Heart right ventricle (tissue), 16 donors: Measurements from ENCODE around the gene PGAP2. TPM values are rescaled to one million over a fixed set of nuclear protein-coding genes. Genes with fewer than 3 reads are reported as not detected.

Experiments used
- ATAC-seq, 8 donors: fragments of 200-7000 bp; cut with Tn5 transposase; one replicate each; pipeline ENCODE4 v1.9.1; 2020; ENCODE audit warnings: mild to moderate bottlenecking in 8 of 8, moderate library complexity in 8 of 8, moderate number of reproducible peaks in 1 of 8
- DNase-seq, 2 donors: peaks; one replicate each; pipeline ENCODE4 v3.0.0-alpha.2; 2020
- H3K27ac ChIP-seq, 10 donors: fragments of 200-600 bp; sonication (generic) in 2 of 10; one replicate each; pipeline versions ENCODE4 v1.5.0 to v1.8.0; 2020 to 2022; ENCODE audit warnings: mild to moderate bottlenecking in 3 of 10
- H3K27me3 ChIP-seq, 7 donors: fragments of 200-600 bp; one replicate each; pipeline ENCODE4 v1.8.0; 2021 to 2022; ENCODE audit warnings: mild to moderate bottlenecking in 2 of 7
- H3K36me3 ChIP-seq, 9 donors: fragments of 200-600 bp; sonication (generic) in 1 of 9; one replicate each; pipeline versions ENCODE4 v1.5.0 to v1.8.0; 2020 to 2022; ENCODE audit warnings: mild to moderate bottlenecking in 2 of 9
- H3K4me1 ChIP-seq, 9 donors: fragments of 200-600 bp; sonication (generic) in 1 of 9; one replicate each; pipeline versions ENCODE4 v1.5.0 to v1.8.0; 2020 to 2022; ENCODE audit warnings: mild to moderate bottlenecking in 4 of 9
- H3K4me3 ChIP-seq, 10 donors: fragments of 200-600 bp; sonication (generic) in 2 of 10; one replicate each; pipeline versions ENCODE4 v1.5.0 to v1.8.0; 2020 to 2022; ENCODE audit warnings: mild to moderate bottlenecking in 7 of 10, moderate library complexity in 2 of 10
- H3K9me3 ChIP-seq, 11 donors: fragments of 200-600 bp in 10 of 11; sonication (generic) in 2 of 11; one replicate each; pipeline versions ENCODE4 v1.5.0 to v1.8.0; 2013 to 2022; ENCODE audit warnings: mild to moderate bottlenecking in 2 of 11, control low read depth in 1 of 11, moderate library complexity in 1 of 11
- WGBS, 2 donors: extraction: QIAGEN DNeasy Blood & Tissue Kit; methylation state at CpG; one replicate each; pipeline ENCODE4 v1.1.7; 2013; ENCODE audit warnings: inconsistent platforms in 1 of 2; 5-methylcytosine and 5-hydroxymethylcytosine counted together
- intact Hi-C, 10 donors: fragments of 100-400 bp; cut with DNase I; formaldehyde crosslinking; loops; one replicate each; pipeline versions ENCODE4 v1.11.1 to v1.14.2; 2022
- polyA plus RNA-seq, 2 donors: library from polyadenylated mRNA; stranded (reverse); fragments of 200-250 nt; gene quantifications; one replicate each; pipeline ENCODE4 v1.2.3, GENCODE V29; 2013
- total RNA-seq, 10 donors: library from RNA; stranded (reverse); fragmentation: NEBNext Ultra II Directional in 3 of 10; extraction: Animal tissue kit (Norgen Biotek cat#: 25700) in 3 of 10; gene quantifications; one replicate each; pipeline versions ENCODE4 v1.2.1 to v1.2.4, GENCODE V29; 2021 to 2023
- TF ChIP-seq, protein P1 (sequence below), 9 donors: fragments of 200-600 bp; sonication (generic) in 2 of 9; IDR thresholded peaks; one replicate each; pipeline versions ENCODE4 v1.5.0 to v1.8.0; 2021 to 2022; ENCODE audit warnings: antibody characterized with exemption in 9 of 9, mild to moderate bottlenecking in 5 of 9, moderate library complexity in 1 of 9
- donor health status: Arrhythmogenic right ventricular cardiomyopathy.
- donor health status: ischemic (EF 13 %, LVEDD 7.1; RV severe dilation, severe dysfunction).
- donor health status: healthy with polysubstance abuse.
- donor health status: DM: no; HTN: yes; CAD: no.
- donor health status: DM: no; HTN: no; CAD: no.
- donor health status: ischemic (EF 25% LVEDD 6.9; RV normal size, moderate dysfunction).
- donor health status: ischemic (EF 25% LVEDD 5.7; RV mildly dilated, moderate dysfunction).
- donor health status: healthy.
- donor health status: DM: yes; HTN: yes; CAD: no.
- donor health status: Ischemic cardiomyopathy.
- donor health status: ischemic (EF 35%, LVEDD 5.7; RV mildly dilated, moderate dysfunction).
- donor health status: nonischemic (EF 11% LVEDD 7.7; RV severe dilation, severe dysfunction).
- donor health status: DM: yes; HTN: yes; CAD: no.
- donor health status: PGD.
- donor health status: ischemic (EF 29% LVEDD 5.4; RV normal size, mild dysfunction).
- donor health status: nonischemic (EF 23%, LVEDD 6.1; RV moderate dilation, normal function).

Gene PGAP2
- total and polyA plus RNA-seq, 12 donors = 12.7 to 29.8 (median 20.9) TPM

DNA sequence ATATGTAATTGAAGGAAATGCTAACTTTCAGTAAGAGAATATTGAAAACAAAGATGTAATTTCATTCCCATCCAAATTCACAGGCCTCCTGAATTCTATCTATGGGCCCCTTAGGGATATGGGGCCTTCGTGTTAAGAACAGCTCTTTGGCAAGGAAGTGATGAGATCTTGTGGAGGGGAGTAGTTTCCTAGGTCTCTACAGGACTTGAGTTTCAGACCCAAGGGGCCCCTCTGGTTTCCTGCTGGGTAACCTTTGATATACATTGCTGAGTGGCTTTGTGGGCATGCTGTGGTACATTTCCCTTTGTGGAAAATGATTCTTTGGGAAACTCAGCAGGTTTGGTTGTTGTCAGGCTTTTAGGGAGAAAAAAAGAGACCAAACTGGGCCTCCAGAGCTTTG, 53.3 kb downstream of the PGAP2 start:
- intact Hi-C loops = loop anchor here in 1 of 10 donors (10.0 kb wide), 1 partner anchor 83 kb away; no protein-coding TSS in a partner anchor
- Histone ChIP-seq H3K27ac (peak overlapping the region in 2 of 10 donors; percentile 15), H3K27me3 (no peaks in the 10 kb centered on the region), H3K4me1 (peaks cover 19 to 89% (median 75%) of the 10 kb centered on the region in 9 donors), H3K4me3 (no peak overlapping the region), H3K36me3 (no peaks in the 10 kb centered on the region), H3K9me3 (no peaks in the 10 kb centered on the region)
- WGBS, 2 donors = 34 to 47% methylated on average over 1 of the region's 1 CpG
- TF ChIP-seq, protein P1, sequence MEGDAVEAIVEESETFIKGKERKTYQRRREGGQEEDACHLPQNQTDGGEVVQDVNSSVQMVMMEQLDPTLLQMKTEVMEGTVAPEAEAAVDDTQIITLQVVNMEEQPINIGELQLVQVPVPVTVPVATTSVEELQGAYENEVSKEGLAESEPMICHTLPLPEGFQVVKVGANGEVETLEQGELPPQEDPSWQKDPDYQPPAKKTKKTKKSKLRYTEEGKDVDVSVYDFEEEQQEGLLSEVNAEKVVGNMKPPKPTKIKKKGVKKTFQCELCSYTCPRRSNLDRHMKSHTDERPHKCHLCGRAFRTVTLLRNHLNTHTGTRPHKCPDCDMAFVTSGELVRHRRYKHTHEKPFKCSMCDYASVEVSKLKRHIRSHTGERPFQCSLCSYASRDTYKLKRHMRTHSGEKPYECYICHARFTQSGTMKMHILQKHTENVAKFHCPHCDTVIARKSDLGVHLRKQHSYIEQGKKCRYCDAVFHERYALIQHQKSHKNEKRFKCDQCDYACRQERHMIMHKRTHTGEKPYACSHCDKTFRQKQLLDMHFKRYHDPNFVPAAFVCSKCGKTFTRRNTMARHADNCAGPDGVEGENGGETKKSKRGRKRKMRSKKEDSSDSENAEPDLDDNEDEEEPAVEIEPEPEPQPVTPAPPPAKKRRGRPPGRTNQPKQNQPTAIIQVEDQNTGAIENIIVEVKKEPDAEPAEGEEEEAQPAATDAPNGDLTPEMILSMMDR (IDR thresholded peaks at IDR 0.05) = no peak
- no peak for DNase-seq
- ATAC-seq = no peak

GRCh38 chr11:3865388-3866193, 57.2 kb downstream of the PGAP2 start:
- intact Hi-C loops = loop anchor here in 1 of 10 donors (10.0 kb wide), 1 partner anchor 79 kb away; no protein-coding TSS in a partner anchor
- TF ChIP-seq, protein P1 (IDR thresholded peaks at IDR 0.05) = no peak
- ATAC-seq (peak in 3 of 8 donors; percentile 8 to 14 (median 14)), DNase-seq (peak in 1 of 2 donors; percentile 16)
- Histone ChIP-seq H3K4me3 (peak overlapping the region in 1 of 10 donors; percentile 5), H3K27me3 (no peaks in the 10 kb centered on the region), H3K27ac (peak overlapping the region in 9 of 10 donors; percentile 9 to 79 (median 68)), H3K9me3 (no peaks in the 10 kb centered on the region), H3K4me1 (peaks cover 24 to 66% (median 59%) of the 10 kb centered on the region in 9 donors), H3K36me3 (no peaks in the 10 kb centered on the region)
- WGBS, 2 donors = 41 to 43% methylated on average over 3 of the region's 3 CpGs

DNA sequence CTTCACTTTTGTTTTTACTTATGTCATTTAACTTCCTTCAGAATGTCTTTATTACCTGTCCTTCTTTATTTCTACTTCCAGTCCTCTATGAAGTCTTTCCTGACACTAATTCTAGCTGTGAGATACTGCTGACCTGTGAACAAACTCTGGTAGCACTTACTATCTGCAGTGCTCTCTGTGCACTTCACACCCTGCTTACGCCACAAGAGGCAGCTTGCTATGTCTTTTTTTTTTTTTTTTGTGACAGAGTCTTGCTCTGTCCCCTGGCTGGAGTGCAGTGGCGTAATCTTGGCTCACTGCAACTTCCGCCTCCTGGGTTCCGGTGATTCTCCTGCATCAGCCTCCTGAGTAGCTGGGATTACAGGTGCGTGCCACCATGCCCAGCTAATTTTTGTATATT, 57.8 kb downstream of the PGAP2 start:
- Histone ChIP-seq H3K4me3 (peak overlapping the region in 1 of 10 donors; percentile 5), H3K9me3 (no peaks in the 10 kb centered on the region), H3K36me3 (no peaks in the 10 kb centered on the region), H3K27me3 (no peaks in the 10 kb centered on the region), H3K4me1 (peaks cover 24 to 66% (median 53%) of the 10 kb centered on the region in 9 donors), H3K27ac (peak overlapping the region in 9 of 10 donors; percentile 9 to 79 (median 68))
- DNase-seq (peak; percentile 12 to 42), ATAC-seq (peak in 7 of 8 donors; percentile 32 to 79 (median 70))
- intact Hi-C loops = loop anchor here in 1 of 10 donors (10.0 kb wide), 1 partner anchor 79 kb away; no protein-coding TSS in a partner anchor
- TF ChIP-seq, protein P1 (IDR thresholded peaks at IDR 0.05) = no peak
- WGBS, 2 donors = 42 to 54% methylated on average over 5 of the region's 5 CpGs

- intact Hi-C loops = loop anchor here in 1 of 10 donors (10.0 kb wide), 1 partner anchor 78 kb away; no protein-coding TSS in a partner anchor
- TF ChIP-seq, protein P1 (IDR thresholded peaks at IDR 0.05) = no peak
- no peak overlapping the region for H3K4me3 ChIP-seq
- no peaks in the 10 kb centered on the region for H3K36me3 ChIP-seq
- no peaks in the 10 kb centered on the region for H3K9me3 ChIP-seq
- peak overlapping the region; percentile 50 to 79 (median 70) for H3K27ac ChIP-seq
- H3K27me3 ChIP-seq = no peaks in the 10 kb centered on the region
- no peak for DNase-seq
- peaks cover 24 to 66% (median 47%) of the 10 kb centered on the region in 9 donors for H3K4me1 ChIP-seq
- ATAC-seq = no peak
Observed at GRCh38 chr11:3866836-3867208, 58.5 kb downstream of the PGAP2 start.
